Naive B cell (primary cell): ENCODE measurements around the gene MYL5. TPM values are rescaled to one million over a fixed set of nuclear protein-coding genes. Genes with fewer than 3 reads are reported as not detected.

Source experiments
- ATAC-seq, 2 donors: fragments of 150-1000 bp; cut with Tn5 transposase; 2 replicates each; pipeline ENCODE4 v1.10.0; 2021; ENCODE audit warnings: low read depth in 2 of 2, mild to moderate bottlenecking in 2 of 2, moderate library complexity in 2 of 2
- DNase-seq: peaks from one replicate; pipeline ENCODE4 v3.0.0; 2022
- H3K27ac Mint-ChIP-seq, 6 donors: one replicate each; pipeline ENCODE4 v1.8.0; 2020 to 2022; ENCODE audit warnings: mild to moderate bottlenecking in 6 of 6, mixed read lengths in 6 of 6, moderate library complexity in 5 of 6, inconsistent platforms in 2 of 6
- H3K27me3 Mint-ChIP-seq, 3 donors: one replicate each; pipeline ENCODE4 v1.8.0; 2021 to 2022; ENCODE audit warnings: mixed read lengths in 3 of 3, mild to moderate bottlenecking in 1 of 3
- H3K36me3 Mint-ChIP-seq, 2 donors: one replicate each; pipeline ENCODE4 v1.8.0; 2020 to 2022; ENCODE audit warnings: mixed read lengths in 2 of 2, inconsistent platforms in 1 of 2, mild to moderate bottlenecking in 1 of 2
- H3K4me1 Mint-ChIP-seq, 3 donors: one replicate each; pipeline ENCODE4 v1.8.0; 2020 to 2022; ENCODE audit warnings: mixed read lengths in 3 of 3, inconsistent platforms in 1 of 3, mild to moderate bottlenecking in 1 of 3, moderate library complexity in 1 of 3
- H3K4me3 Mint-ChIP-seq, 8 donors: one replicate each; pipeline ENCODE4 v1.8.0; 2020 to 2022; ENCODE audit warnings: mild to moderate bottlenecking in 8 of 8, mixed read lengths in 8 of 8, moderate library complexity in 8 of 8, inconsistent platforms in 2 of 8
- H3K9me3 Mint-ChIP-seq, 7 donors: one replicate each; pipeline ENCODE4 v1.8.0; 2020 to 2022; ENCODE audit warnings: mixed read lengths in 7 of 7, mild to moderate bottlenecking in 5 of 7, inconsistent platforms in 2 of 7, moderate library complexity in 1 of 7
- polyA plus RNA-seq, 6 donors: library from polyadenylated mRNA; unstranded; fragments of 300-500 nt; fragmentation: Illumina TruSeq; gene quantifications; one replicate each; pipeline ENCODE4 v1.2.3, GENCODE V29; 2021; ENCODE audit warnings: low read depth in 6 of 6

MYL5 gene
- polyA plus RNA-seq, 6 donors from 2014 or later, result 7.3 to 13.4 (median 11.8) TPM

- no peak overlapping the region for H3K27ac Mint-ChIP-seq
- no peak for DNase-seq
- ATAC-seq, result no peak
Measured at GRCh38 chr4:656436-657337, 17.7 kb upstream of the MYL5 start.

GRCh38 chr4:657338-657833 lies 17.0 kb upstream of the MYL5 start:
- Mint-ChIP-seq H3K4me3 (no peak overlapping the region), H3K27ac (peak overlapping the region in 1 of 6 donors; percentile 36), H3K9me3 (peaks cover 0 to 5% (median 0%) of the 10 kb centered on the region in 7 donors), H3K36me3 (peaks cover 0 to 16% of the 10 kb centered on the region in 2 donors), H3K27me3 (no peaks in the 10 kb centered on the region), H3K4me1 (peaks cover 0 to 10% (median 5%) of the 10 kb centered on the region in 3 donors)
- no peak for ATAC-seq
- no peak for DNase-seq

More at GRCh38 chr4:656436-657337, 17.7 kb upstream of the MYL5 start:
- H3K4me3 Mint-ChIP-seq, result no peak overlapping the region
- H3K36me3 Mint-ChIP-seq, result peaks cover 0 to 16% of the 10 kb centered on the region in 2 donors
- peaks cover 0 to 10% (median 5%) of the 10 kb centered on the region in 3 donors for H3K4me1 Mint-ChIP-seq
- peaks cover 0 to 5% (median 0%) of the 10 kb centered on the region in 7 donors for H3K9me3 Mint-ChIP-seq
- H3K27me3 Mint-ChIP-seq, result peaks cover 0 to 5% (median 5%) of the 10 kb centered on the region in 3 donors

GRCh38 chr4:657834-658667 lies 16.3 kb upstream of the MYL5 start:
- Mint-ChIP-seq H3K9me3 (peaks cover 0 to 5% (median 0%) of the 10 kb centered on the region in 7 donors), H3K4me3 (no peak overlapping the region), H3K36me3 (peaks cover 0 to 16% of the 10 kb centered on the region in 2 donors), H3K27ac (no peak overlapping the region), H3K27me3 (no peaks in the 10 kb centered on the region), H3K4me1 (peaks cover 3 to 11% (median 10%) of the 10 kb centered on the region in 3 donors)
- no peak for DNase-seq
- no peak for ATAC-seq

- Mint-ChIP-seq H3K4me3 (peak overlapping the region in 1 of 8 donors; percentile 65), H3K27me3 (no peaks in the 10 kb centered on the region)
Measured at GRCh38 chr4:658681-659667, 15.4 kb upstream of the MYL5 start.

DNA sequence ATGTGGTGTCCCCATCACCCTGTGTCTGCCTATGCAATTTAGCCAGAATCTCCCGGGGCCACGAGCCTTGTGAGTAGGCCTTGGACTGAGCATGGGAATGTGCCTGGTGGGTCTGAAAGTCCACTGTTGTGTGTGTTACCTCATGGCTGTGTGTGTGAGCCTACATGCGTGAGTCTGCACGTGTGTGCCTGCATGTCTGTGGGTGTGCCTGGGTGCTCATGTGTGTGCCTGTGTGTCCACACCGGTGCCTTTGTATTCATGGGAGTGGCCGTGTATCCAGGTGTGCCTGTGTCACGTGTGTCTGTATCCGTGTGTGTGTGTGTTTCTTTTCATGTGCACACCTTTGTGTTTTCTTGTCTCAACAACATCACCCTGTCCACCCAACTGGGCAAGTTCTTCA lies 14.5 kb upstream of the MYL5 start:
- peak overlapping the region in 1 of 6 donors; percentile 43 for H3K27ac Mint-ChIP-seq
- peaks cover 0 to 5% (median 0%) of the 10 kb centered on the region in 7 donors for H3K9me3 Mint-ChIP-seq
- no peaks in the 10 kb centered on the region for H3K27me3 Mint-ChIP-seq
- H3K36me3 Mint-ChIP-seq, result peaks cover 0 to 16% of the 10 kb centered on the region in 2 donors
- no peak for ATAC-seq
- DNase-seq, result no peak
- peaks cover 12 to 24% (median 13%) of the 10 kb centered on the region in 3 donors for H3K4me1 Mint-ChIP-seq
- peak overlapping the region in 1 of 8 donors; percentile 65 for H3K4me3 Mint-ChIP-seq

More at GRCh38 chr4:658681-659667, 15.4 kb upstream of the MYL5 start:
- ATAC-seq, result no peak
- DNase-seq, result no peak
- peak overlapping the region in 2 of 6 donors; percentile 21 to 74 for H3K27ac Mint-ChIP-seq
- H3K36me3 Mint-ChIP-seq, result peaks cover 0 to 16% of the 10 kb centered on the region in 2 donors
- H3K4me1 Mint-ChIP-seq, result peaks cover 3 to 15% (median 10%) of the 10 kb centered on the region in 3 donors
- peaks cover 0 to 5% (median 0%) of the 10 kb centered on the region in 7 donors for H3K9me3 Mint-ChIP-seq

DNA sequence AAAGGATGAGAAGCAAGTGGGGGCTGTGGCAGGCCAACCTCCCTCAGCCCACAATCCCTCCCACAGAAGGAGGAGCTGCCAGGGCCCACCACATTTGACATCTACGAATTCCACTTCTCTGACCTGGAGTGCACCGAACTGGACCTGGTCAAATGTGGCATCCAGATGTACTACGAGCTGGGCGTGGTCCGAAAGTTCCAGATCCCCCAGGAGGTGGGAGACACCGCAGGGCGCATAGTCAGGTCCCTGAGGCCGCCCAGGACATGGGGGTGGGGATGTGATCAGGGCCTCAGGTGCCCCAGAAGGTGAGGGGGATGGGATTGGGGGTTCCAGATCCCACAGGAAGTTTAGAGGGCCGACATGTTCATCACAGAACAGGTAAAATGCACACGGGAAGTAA lies 13.9 kb upstream of the MYL5 start:
- Mint-ChIP-seq H3K4me3 (peak overlapping the region in 2 of 8 donors; percentile 52 to 75), H3K36me3 (peaks cover 0 to 16% of the 10 kb centered on the region in 2 donors), H3K27ac (peak overlapping the region in 1 of 6 donors; percentile 43), H3K4me1 (peaks cover 12 to 29% (median 14%) of the 10 kb centered on the region in 3 donors), H3K9me3 (peaks cover 0 to 5% (median 0%) of the 10 kb centered on the region in 7 donors), H3K27me3 (no peaks in the 10 kb centered on the region)
- DNase-seq, result no peak
- ATAC-seq, result no peak

DNA sequence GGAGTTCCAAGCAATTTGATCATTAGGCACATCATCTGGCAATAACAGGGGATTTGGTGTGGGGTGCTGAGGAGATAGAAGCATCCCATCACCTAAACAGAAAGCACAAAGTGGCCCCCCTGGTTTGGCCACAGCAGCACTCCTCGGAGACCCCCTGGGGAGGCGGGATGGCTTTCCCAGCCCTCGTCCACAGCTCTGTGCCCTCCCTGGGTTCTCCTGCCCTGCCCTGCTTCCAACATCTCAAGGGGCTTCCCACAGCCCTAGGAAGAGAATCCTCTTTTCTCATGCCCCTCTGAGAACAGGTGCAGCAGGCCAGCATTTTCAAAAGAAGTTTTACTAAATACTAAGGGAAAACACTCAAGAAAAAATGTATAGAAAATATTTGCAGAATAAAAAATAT lies 13.1 kb upstream of the MYL5 start:
- Mint-ChIP-seq H3K9me3 (peaks cover 0 to 5% (median 0%) of the 10 kb centered on the region in 7 donors), H3K4me1 (peaks cover 12 to 32% (median 17%) of the 10 kb centered on the region in 3 donors), H3K36me3 (peaks cover 0 to 16% of the 10 kb centered on the region in 2 donors), H3K27ac (peak overlapping the region in 1 of 6 donors; percentile 29), H3K4me3 (peak overlapping the region in 4 of 8 donors; percentile 5 to 75 (median 57)), H3K27me3 (no peaks in the 10 kb centered on the region)
- no peak for DNase-seq
- no peak for ATAC-seq

- Mint-ChIP-seq H3K36me3 (peaks cover 0 to 16% of the 10 kb centered on the region in 2 donors), H3K27ac (peak overlapping the region in 2 of 6 donors; percentile 68 to 80), H3K4me1 (peaks cover 12 to 32% (median 17%) of the 10 kb centered on the region in 3 donors), H3K4me3 (peak overlapping the region; percentile 81 to 89 (median 84)), H3K27me3 (no peaks in the 10 kb centered on the region), H3K9me3 (peaks cover 0 to 5% (median 0%) of the 10 kb centered on the region in 7 donors)
- no peak for ATAC-seq
- no peak for DNase-seq
Measured at GRCh38 chr4:661881-662761, 12.2 kb upstream of the MYL5 start.

- no peak for DNase-seq
- ATAC-seq, result peak; percentile 6 to 10
- Mint-ChIP-seq H3K36me3 (peaks cover 0 to 16% of the 10 kb centered on the region in 2 donors), H3K27ac (peak overlapping the region in 4 of 6 donors; percentile 78 to 91 (median 81)), H3K27me3 (no peaks in the 10 kb centered on the region), H3K4me1 (peaks cover 12 to 39% (median 17%) of the 10 kb centered on the region in 3 donors), H3K9me3 (peaks cover 0 to 5% (median 0%) of the 10 kb centered on the region in 7 donors), H3K4me3 (peak overlapping the region; percentile 81 to 92 (median 84))
Measured at GRCh38 chr4:663046-663437, 11.3 kb upstream of the MYL5 start.

- Mint-ChIP-seq H3K36me3 (peaks cover 0 to 16% of the 10 kb centered on the region in 2 donors), H3K27me3 (no peaks in the 10 kb centered on the region), H3K9me3 (peaks cover 0 to 5% (median 0%) of the 10 kb centered on the region in 7 donors), H3K4me3 (peak overlapping the region; percentile 82 to 92 (median 87)), H3K4me1 (peaks cover 12 to 40% (median 17%) of the 10 kb centered on the region in 3 donors), H3K27ac (peak overlapping the region; percentile 44 to 91 (median 82))
- ATAC-seq, result peak; percentile 88 to 91
- peak; percentile 75 for DNase-seq
Measured at GRCh38 chr4:663438-664428, 10.6 kb upstream of the MYL5 start.
